HCT116 (cell line): ENCODE measurements around the gene OSBPL8. TPM values are rescaled to one million over a fixed set of nuclear protein-coding genes. Genes with fewer than 3 reads are reported as not detected.

ENCODE experiments used
- ATAC-seq: fragments of 200-7000 bp; cut with Tn5 transposase; 2 replicates; pipeline ENCODE4 v1.9.1; 2020; ENCODE audit warnings: mild to moderate bottlenecking, moderate library complexity
- BruUV-seq: library from RNA; stranded (reverse); fragments of 400-500 nt; replicated peaks from 2 replicates; lab custom pipeline; 2021; lab: Mats Ljungman, UMichigan
- CTCF ChIA-PET: fragments of 300-600 bp; sonication (Branson Sonifier 250); formaldehyde crosslinking; loops from one replicate; lab custom pipeline; 2021; ENCODE audit warnings: antibody characterized with exemption; lab: Charles Lee
- POLR2A ChIA-PET: fragments of 300-600, 350-600 bp; sonication (Branson Sonifier 250); formaldehyde crosslinking; loops from one replicate; lab custom pipeline; 2021; ENCODE audit warnings: antibody characterized with exemption; lab: Charles Lee
- RAD21 ChIA-PET, 2 experiments: fragments of 300-600 bp; sonication (Branson Sonifier 250); formaldehyde crosslinking; loops; one replicate each; lab custom pipeline; 2023; ENCODE audit warnings: low total read pairs in 2 of 2; ENCODE audit not compliant: uncharacterized antibody in 2 of 2, unreplicated experiment in 2 of 2, low non-redundant PET in 1 of 2; lab: Charles Lee
- DNase-seq: peaks from one replicate; pipeline ENCODE4 v3.0.0-alpha.2; 2010; ENCODE audit warnings: low read depth, low spot score
- H2AFZ ChIP-seq: fragments of 200-600 bp; shearing (Covaris generic), sonication (generic); 2 replicates; pipeline ENCODE4 v1.6.1; 2017; ENCODE audit warnings: low read depth, mixed run types, mixed read lengths, antibody characterized with exemption, low read length; ENCODE audit not compliant: poor library complexity, severe bottlenecking
- H3K27ac ChIP-seq: 2 replicates; pipeline ENCODE4 v1.5.1; 2012; ENCODE audit warnings: low read depth, low read length
- H3K27me3 ChIP-seq: fragments of 200-600 bp; sonication (generic); 2 replicates; pipeline ENCODE4 v1.6.1; 2016; ENCODE audit warnings: mixed run types, low read length, mixed read lengths; ENCODE audit not compliant: insufficient read depth
- H3K36me3 ChIP-seq, 2 experiments: fragments of 200-500 bp in 1 of 2; fragments of 200-600 bp in 1 of 2; sonication (Bioruptor generic) in 1 of 2; sonication (generic) in 1 of 2; 2 replicates each; pipeline versions ENCODE4 v1.5.1 to v1.6.1; 2014 to 2016; ENCODE audit warnings: low read length in 2 of 2, inconsistent platforms in 1 of 2, mixed read lengths in 1 of 2, mixed run types in 1 of 2; ENCODE audit not compliant: insufficient read depth in 2 of 2, control insufficient read depth in 1 of 2
- H3K4me1 ChIP-seq, 2 experiments: fragments of 200-600 bp in 1 of 2; sonication (generic) in 1 of 2; 2 replicates each; pipeline versions ENCODE4 v1.5.1 to v1.6.1; 2012 to 2017; ENCODE audit warnings: low read length in 2 of 2, inconsistent platforms in 1 of 2, mild to moderate bottlenecking in 1 of 2, mixed read lengths in 1 of 2, mixed run types in 1 of 2, moderate library complexity in 1 of 2; ENCODE audit not compliant: insufficient read depth in 2 of 2, control insufficient read depth in 1 of 2
- H3K4me2 ChIP-seq: fragments of 200-600 bp; sonication (generic); 2 replicates; pipeline ENCODE4 v1.6.1; 2017; ENCODE audit warnings: mixed run types, low read length, mixed read lengths
- H3K4me3 ChIP-seq, 2 experiments: fragments of 200-600 bp in 1 of 2; sonication (generic) in 1 of 2; replicated peaks in 1 of 2; 2 replicates each; pipeline ENCODE4 v1.5.1; 2011 to 2016; ENCODE audit warnings: low read length in 2 of 2, control low read depth in 1 of 2, low read depth in 1 of 2, mild to moderate bottlenecking in 1 of 2, mixed read lengths in 1 of 2, mixed run types in 1 of 2
- H3K79me2 ChIP-seq: fragments of 200-600 bp; sonication (generic); 2 replicates; pipeline ENCODE4 v1.6.1; 2017; ENCODE audit warnings: mild to moderate bottlenecking, mixed run types, low read length, moderate library complexity, mixed read lengths; ENCODE audit not compliant: insufficient read depth
- H3K9ac ChIP-seq: fragments of 200-600 bp; sonication (generic); 2 replicates; pipeline ENCODE4 v1.6.1; 2016; ENCODE audit warnings: low read length, mixed read lengths
- H3K9me2 ChIP-seq: fragments of 200-600 bp; sonication (generic), shearing (Covaris generic); 2 replicates; pipeline ENCODE4 v1.6.1; 2017; ENCODE audit warnings: mixed run types, mild to moderate bottlenecking, moderate library complexity; ENCODE audit not compliant: insufficient read depth
- H3K9me3 ChIP-seq, 2 experiments: fragments of 200-500 bp in 1 of 2; fragments of 200-600 bp in 1 of 2; sonication (Bioruptor generic) in 1 of 2; sonication (generic) in 1 of 2; 2 replicates each; pipeline ENCODE4 v1.6.1; 2014 to 2017; ENCODE audit warnings: low read length in 2 of 2, mixed read lengths in 2 of 2, inconsistent platforms in 1 of 2, low read depth in 1 of 2, mild to moderate bottlenecking in 1 of 2, mixed run types in 1 of 2, moderate library complexity in 1 of 2; ENCODE audit not compliant: control insufficient read depth in 1 of 2, insufficient read depth in 1 of 2
- H4K20me1 ChIP-seq: fragments of 200-600 bp; sonication (generic), shearing (Covaris generic); 2 replicates; pipeline ENCODE4 v1.6.1; 2017; ENCODE audit warnings: mixed run types, mild to moderate bottlenecking, moderate library complexity; ENCODE audit not compliant: insufficient read depth
- ATF3 ChIP-seq: IDR thresholded peaks from 2 replicates; pipeline ENCODE4 v1.6.1; 2012
- CBX3 ChIP-seq: IDR thresholded peaks from 2 replicates; pipeline ENCODE4 v1.6.1; 2012; ENCODE audit warnings: low read depth
- CEBPB ChIP-seq: IDR thresholded peaks from 2 replicates; pipeline ENCODE4 v1.6.1; 2012; ENCODE audit warnings: low read depth
- EGR1 ChIP-seq: IDR thresholded peaks from 2 replicates; pipeline ENCODE4 v1.6.1; 2012; ENCODE audit warnings: low read depth
- ELF1 ChIP-seq: IDR thresholded peaks from 2 replicates; pipeline ENCODE4 v1.6.1; 2012; ENCODE audit warnings: low read depth, borderline replicate concordance
- EZH2 ChIP-seq: fragments of 200-600 bp; sonication (generic); IDR thresholded peaks from 2 replicates; pipeline ENCODE4 v1.6.1; 2017; ENCODE audit warnings: antibody characterized with exemption, mixed run types
- FOSL1 ChIP-seq: IDR thresholded peaks from 2 replicates; pipeline ENCODE4 v1.6.1; 2012; ENCODE audit warnings: low read depth
- MAX ChIP-seq: IDR thresholded peaks from 2 replicates; pipeline ENCODE4 v1.6.1; 2012
- POLR2A ChIP-seq: IDR thresholded peaks from 2 replicates; pipeline ENCODE4 v1.7.0; 2011; ENCODE audit warnings: borderline replicate concordance; ENCODE audit not compliant: insufficient read depth, insufficient read length; ENCODE audit errors: extremely low read depth
- POLR2AphosphoS5 ChIP-seq: IDR thresholded peaks from 2 replicates; pipeline ENCODE4 v1.6.1; 2011; ENCODE audit warnings: mild to moderate bottlenecking, low read depth, low read length, moderate library complexity
- RAD21 ChIP-seq: IDR thresholded peaks from 2 replicates; pipeline ENCODE4 v1.6.1; 2012; ENCODE audit warnings: low read depth, mild to moderate bottlenecking
- SIN3A ChIP-seq: IDR thresholded peaks from 2 replicates; pipeline ENCODE4 v1.6.1; 2012; ENCODE audit warnings: low read depth
- SRF ChIP-seq: IDR thresholded peaks from 2 replicates; pipeline ENCODE4 v1.6.1; 2012; ENCODE audit warnings: low read depth
- TCF7L2 ChIP-seq: IDR thresholded peaks from 2 replicates; pipeline ENCODE4 v1.7.0; 2011; ENCODE audit warnings: borderline replicate concordance, inconsistent platforms; ENCODE audit not compliant: insufficient read depth, insufficient read length; ENCODE audit errors: extremely low read depth
- YY1 ChIP-seq: IDR thresholded peaks from 2 replicates; pipeline ENCODE4 v1.6.1; 2011; ENCODE audit warnings: low read length, low read depth, moderate library complexity, mild to moderate bottlenecking; ENCODE audit not compliant: insufficient replicate concordance; ENCODE audit errors: extremely low read depth
- ZBTB33 ChIP-seq: IDR thresholded peaks from 2 replicates; pipeline ENCODE4 v1.6.1; 2011; ENCODE audit warnings: mild to moderate bottlenecking, low read length, moderate library complexity; ENCODE audit not compliant: insufficient replicate concordance; ENCODE audit errors: extremely low read depth
- ZFX ChIP-seq: fragments of 450-650 bp; IDR thresholded peaks from 2 replicates; pipeline ENCODE4 v1.6.1; 2017
- ZNF274 ChIP-seq: fragments of 200-500 bp; sonication (Bioruptor generic); IDR thresholded peaks from 2 replicates; pipeline ENCODE4 v1.6.1; 2014; ENCODE audit warnings: mild to moderate bottlenecking, low read depth, low read length, inconsistent platforms
- intact Hi-C: fragments of 100-400 bp; cut with micrococcal nuclease; formaldehyde crosslinking; loops from 2 replicates; pipeline ENCODE4 v1.10.0; 2022
- total RNA-seq: library from RNA; stranded (reverse); gene quantifications from one replicate; pipeline ENCODE4 v1.2.1, GENCODE V29; 2021; ENCODE audit not compliant: unreplicated experiment

OSBPL8 gene
- total RNA-seq, 1 experiment from 2014 or later, result 115 TPM

- Histone ChIP-seq H3K36me3 (no peaks in the 10 kb centered on the region), H3K79me2 (no peaks in the 10 kb centered on the region), H3K27me3 (no peaks in the 10 kb centered on the region), H2AFZ (no peak overlapping the region), H3K9me3 (no peaks in the 10 kb centered on the region), H3K4me2 (no peak overlapping the region), H3K27ac (no peak overlapping the region), H3K9ac (no peak overlapping the region), H3K4me3 (no peak overlapping the region), H3K4me1 (no peaks in the 10 kb centered on the region), H4K20me1 (no peaks in the 10 kb centered on the region), H3K9me2 (no peaks in the 10 kb centered on the region)
- DNase-seq, result no peak
- ATAC-seq, result no peak
- CTCF ChIA-PET, result no interaction called here
- RAD21 ChIA-PET, result no interaction called here
- POLR2A ChIA-PET, result no interaction called here
- intact Hi-C loops, result no loop called here
- no peak for TF ChIP-seq POLR2AphosphoS5
- TF ChIP-seq EZH2, result no peak
- no peak for TF ChIP-seq TCF7L2
- no peak for TF ChIP-seq CEBPB
- no peak for TF ChIP-seq RAD21
- no peak for TF ChIP-seq ZFX
- TF ChIP-seq YY1, result no peak
- no peak for TF ChIP-seq ATF3
- no peak for TF ChIP-seq POLR2A
- TF ChIP-seq CBX3, result no peak
- no TSS peak for BruUV-seq
Observed at GRCh38 chr12:76573840-76574373, 14.3 kb upstream of the OSBPL8 start.

GRCh38 chr12:76571256-76571655, 11.7 kb upstream of the OSBPL8 start:
- Histone ChIP-seq H3K4me3 (no peak overlapping the region), H4K20me1 (no peaks in the 10 kb centered on the region), H2AFZ (no peak overlapping the region), H3K4me2 (no peak overlapping the region), H3K27ac (no peak overlapping the region), H3K36me3 (no peaks in the 10 kb centered on the region), H3K4me1 (no peaks in the 10 kb centered on the region), H3K9me3 (no peaks in the 10 kb centered on the region), H3K79me2 (no peaks in the 10 kb centered on the region), H3K27me3 (no peaks in the 10 kb centered on the region), H3K9ac (no peak overlapping the region), H3K9me2 (no peaks in the 10 kb centered on the region)
- ChIA-PET CTCF (interaction anchor here (1.3 kb wide), 1 partner anchor 440 kb away, joined by 3 read pairs; no protein-coding TSS in a partner anchor), RAD21 (no interaction called here), POLR2A (no interaction called here)
- no peak for ATAC-seq
- intact Hi-C loops, result no loop called here
- no TSS peak for BruUV-seq
- no peak for DNase-seq
- TF ChIP-seq POLR2A (no peak), SRF (no peak), ZNF274 (no peak), CEBPB (no peak), ZBTB33 (no peak), MAX (no peak), YY1 (no peak), ELF1 (no peak), FOSL1 (no peak), POLR2AphosphoS5 (no peak), EGR1 (no peak), SIN3A (no peak), ATF3 (no peak), CBX3 (no peak)
